Hematopoietic multipotent progenitor cell treated with erythropoietin and hydrocortisone succinate and interleukin-3 and kit ligand, for 4 days (in vitro differentiated cells): ENCODE results near the gene TMEFF1.

Experiments
- DNase-seq: peaks from one replicate; pipeline ENCODE4 v3.0.0-alpha.2; 2015

Gene TMEFF1

GRCh38 chr9:100448266-100448665 lies 24.7 kb upstream of the TMEFF1 start:
- DNase-seq: no peak

- no peak for DNase-seq
These were observed 23.5 kb upstream of the TMEFF1 start for GRCh38 chr9:100449420-100449819.

GRCh38 chr9:100452894-100453293 lies 20.1 kb upstream of the TMEFF1 start:
- DNase-seq: no peak

GRCh38 chr9:100455470-100455869 lies 17.5 kb upstream of the TMEFF1 start:
- DNase-seq: no peak

- DNase-seq: no peak
These were observed 15.4 kb upstream of the TMEFF1 start for GRCh38 chr9:100457517-100457916.

GRCh38 chr9:100459963-100460362 lies 13.0 kb upstream of the TMEFF1 start:
- no peak for DNase-seq

GRCh38 chr9:100465274-100465673 lies 7.7 kb upstream of the TMEFF1 start:
- DNase-seq: no peak

- DNase-seq: no peak
These were observed 7.2 kb upstream of the TMEFF1 start for GRCh38 chr9:100465761-100466160.

GRCh38 chr9:100466171-100466828 lies 6.6 kb upstream of the TMEFF1 start:
- DNase-seq: no peak

GRCh38 chr9:100466829-100467221 lies 6.1 kb upstream of the TMEFF1 start:
- no peak for DNase-seq

GRCh38 chr9:100468041-100468440 lies 4.9 kb upstream of the TMEFF1 start:
- DNase-seq: no peak

- DNase-seq: peak; percentile 71
These were observed 681 bp upstream of the TMEFF1 start for GRCh38 chr9:100472268-100472667.

- peak; percentile 64 for DNase-seq
These were observed 530 bp downstream of the TMEFF1 start for GRCh38 chr9:100473276-100474081.

- peak; percentile 19 for DNase-seq
These were observed 1.4 kb downstream of the TMEFF1 start for GRCh38 chr9:100474082-100474923.

GRCh38 chr9:100474924-100475276 lies 2.0 kb downstream of the TMEFF1 start:
- DNase-seq: no peak

- no peak for DNase-seq
These were observed 4.3 kb downstream of the TMEFF1 start for GRCh38 chr9:100477241-100477640.

GRCh38 chr9:100478192-100478591 lies 5.2 kb downstream of the TMEFF1 start:
- no peak for DNase-seq

- DNase-seq: no peak
These were observed 6.9 kb downstream of the TMEFF1 start for GRCh38 chr9:100479820-100480219.

GRCh38 chr9:100485196-100485595 lies 12.2 kb downstream of the TMEFF1 start:
- DNase-seq: no peak

GRCh38 chr9:100486479-100487176 lies 13.7 kb downstream of the TMEFF1 start:
- DNase-seq: peak; percentile 9

- no peak for DNase-seq
These were observed 15.2 kb downstream of the TMEFF1 start for GRCh38 chr9:100488177-100488576.

GRCh38 chr9:100489836-100490235 lies 16.9 kb downstream of the TMEFF1 start:
- DNase-seq: no peak

GRCh38 chr9:100492952-100493351 lies 20.0 kb downstream of the TMEFF1 start:
- peak; percentile 52 for DNase-seq
